ENCODE results near the gene PIERCE2.
"Not testable (repeated sequence)": the region's sequence is repeated elsewhere in the genome, so short reads cannot be mapped to it uniquely, and the experiment has no call there.

Gene PIERCE2

DNA sequence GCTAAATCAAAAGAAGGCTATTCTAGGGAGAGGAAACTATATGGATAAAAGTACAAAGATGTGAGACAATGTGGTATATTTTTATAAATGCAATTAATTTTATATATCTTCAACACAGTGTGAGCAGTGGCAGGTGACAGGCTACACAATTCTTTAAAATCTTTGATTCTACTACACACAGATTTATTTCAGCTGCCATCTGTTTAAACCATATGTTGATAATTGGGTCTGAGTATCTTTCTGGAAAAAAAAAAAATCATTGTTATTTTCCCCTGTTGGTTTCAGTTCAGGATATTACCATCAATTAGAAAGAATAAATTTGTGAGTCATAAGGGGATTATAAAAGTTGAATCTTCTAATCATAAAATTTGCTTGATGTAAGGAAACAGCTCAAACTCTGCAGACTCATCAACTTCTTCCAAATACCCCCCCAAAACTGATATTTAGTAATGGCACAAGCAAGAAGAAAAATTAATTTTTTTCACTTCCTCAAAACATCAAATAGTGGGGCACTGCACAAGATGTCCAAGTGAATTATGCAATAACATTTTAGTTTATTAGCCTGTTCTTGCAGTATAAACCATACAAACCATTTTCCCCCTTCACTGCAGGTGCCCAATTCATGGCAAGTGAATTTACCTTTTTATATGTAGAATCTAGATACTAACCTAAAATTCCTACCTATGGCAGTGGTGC is 12.0 kb downstream of the PIERCE2 start:
- Histone ChIP-seq H3K9me2 (ENCODE audit: low read depth, low read length) (no peaks in the 10 kb centered on the region), H2AFZ (ENCODE audit: low read length) (no peak overlapping the region), H3K4me1 (ENCODE audit: insufficient read depth, low read length, severe bottlenecking) (no peaks in the 10 kb centered on the region), H3K4me3 (ENCODE audit: low read depth, low read length, poor library complexity, severe bottlenecking) (no peak overlapping the region), H3K9me3 (ENCODE audit: low read length) (no peaks in the 10 kb centered on the region), H3K4me2 (ENCODE audit: low read length) (no peak overlapping the region), H3K79me2 (ENCODE audit: insufficient read depth, low read length) (no peaks in the 10 kb centered on the region), H3F3A (ENCODE audit: insufficient read depth, low read length) (no peaks in the 10 kb centered on the region), H3K9ac (ENCODE audit: low read length) (no peak overlapping the region), H3K27ac (ENCODE audit: low read depth, low read length, poor library complexity, severe bottlenecking) (no peak overlapping the region), H4K20me1 (ENCODE audit: insufficient read depth, low read length) (no peaks in the 10 kb centered on the region), H3K36me3 (ENCODE audit: insufficient read depth, low read length) (no peaks in the 10 kb centered on the region), H3K27me3 (ENCODE audit: insufficient read depth, low read length) (no peaks in the 10 kb centered on the region)
- TF ChIP-seq EZH2 (IDR thresholded peaks at IDR 0.05; ENCODE audit: borderline replicate concordance, low read length) (no peak), CTCF (IDR thresholded peaks at IDR 0.05; ENCODE audit: low read length) (no peak)

GRCh38 chr15:55422089-55422488 is 13.8 kb downstream of the PIERCE2 start:
- Histone ChIP-seq H4K20me1 (ENCODE audit: insufficient read depth, low read length) (no peaks in the 10 kb centered on the region), H3K79me2 (ENCODE audit: insufficient read depth, low read length) (no peaks in the 10 kb centered on the region), H3K36me3 (ENCODE audit: insufficient read depth, low read length) (no peaks in the 10 kb centered on the region), H3K9me3 (ENCODE audit: low read length) (no peaks in the 10 kb centered on the region), H2AFZ (ENCODE audit: low read length) (no peak overlapping the region), H3K27ac (ENCODE audit: low read depth, low read length, poor library complexity, severe bottlenecking) (no peak overlapping the region), H3K27me3 (ENCODE audit: insufficient read depth, low read length) (no peaks in the 10 kb centered on the region), H3K4me1 (ENCODE audit: insufficient read depth, low read length, severe bottlenecking) (no peaks in the 10 kb centered on the region), H3K4me3 (ENCODE audit: low read depth, low read length, poor library complexity, severe bottlenecking) (no peak overlapping the region), H3K9me2 (ENCODE audit: low read depth, low read length) (no peaks in the 10 kb centered on the region), H3K9ac (ENCODE audit: low read length) (no peak overlapping the region), H3K4me2 (ENCODE audit: low read length) (no peak overlapping the region), H3F3A (ENCODE audit: insufficient read depth, low read length) (no peaks in the 10 kb centered on the region)
- TF ChIP-seq CTCF (IDR thresholded peaks at IDR 0.05; ENCODE audit: low read length) (no peak), EZH2 (IDR thresholded peaks at IDR 0.05; ENCODE audit: borderline replicate concordance, low read length) (no peak)

GRCh38 chr15:55434989-55435825 is 26.9 kb downstream of the PIERCE2 start:
- no peaks in the 10 kb centered on the region for H4K20me1 ChIP-seq (ENCODE audit: insufficient read depth, low read length)
- H3K9me3 ChIP-seq (ENCODE audit: low read length), result no peaks in the 10 kb centered on the region
- no peak overlapping the region for H3K27ac ChIP-seq (ENCODE audit: low read depth, low read length, poor library complexity, severe bottlenecking)
- no peaks in the 10 kb centered on the region for H3K36me3 ChIP-seq (ENCODE audit: insufficient read depth, low read length)
- H3K4me3 ChIP-seq (ENCODE audit: low read depth, low read length, poor library complexity, severe bottlenecking), result no peak overlapping the region
- no peak overlapping the region for H2AFZ ChIP-seq (ENCODE audit: low read length)
- TF ChIP-seq CTCF (IDR thresholded peaks at IDR 0.05; ENCODE audit: low read length) (peak; percentile 67), EZH2 (IDR thresholded peaks at IDR 0.05; ENCODE audit: borderline replicate concordance, low read length) (no peak)
- H3K4me1 ChIP-seq (ENCODE audit: insufficient read depth, low read length, severe bottlenecking), result no peaks in the 10 kb centered on the region
- H3K4me2 ChIP-seq (ENCODE audit: low read length), result no peak overlapping the region
- H3K9ac ChIP-seq (ENCODE audit: low read length), result no peak overlapping the region
- peaks cover 3% of the 10 kb centered on the region; the same call in 1 of the 2 replicates for H3F3A ChIP-seq (ENCODE audit: insufficient read depth, low read length)
- H3K79me2 ChIP-seq (ENCODE audit: insufficient read depth, low read length), result no peaks in the 10 kb centered on the region
- no peaks in the 10 kb centered on the region for H3K27me3 ChIP-seq (ENCODE audit: insufficient read depth, low read length)
- no peaks in the 10 kb centered on the region for H3K9me2 ChIP-seq (ENCODE audit: low read depth, low read length)

DNA sequence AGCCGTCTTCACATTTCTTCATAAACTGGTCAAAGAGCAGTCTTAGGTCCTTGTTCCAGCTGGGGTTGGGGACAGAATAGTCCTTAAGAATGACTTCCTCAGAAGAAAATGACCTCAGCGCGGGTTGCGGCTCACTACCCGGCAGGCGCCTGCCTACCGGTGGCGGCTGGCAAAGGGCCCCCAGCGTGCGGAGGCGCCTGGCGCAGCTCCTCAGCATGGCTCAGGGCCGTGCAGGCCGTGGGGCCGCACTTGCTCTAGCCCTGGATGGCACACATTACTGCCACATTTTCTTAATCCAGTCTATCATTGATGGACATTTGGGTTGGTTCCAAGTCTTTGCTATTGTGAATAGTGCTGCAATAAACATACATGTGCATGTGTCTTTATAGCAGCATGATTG is 34.8 kb downstream of the PIERCE2 start:
- not testable (repeated sequence) for H3K27me3 ChIP-seq (ENCODE audit: insufficient read depth, low read length); H3K4me1 ChIP-seq (ENCODE audit: insufficient read depth, low read length, severe bottlenecking); H3K36me3 ChIP-seq (ENCODE audit: insufficient read depth, low read length); H3F3A ChIP-seq (ENCODE audit: insufficient read depth, low read length); H3K9me2 ChIP-seq (ENCODE audit: low read depth, low read length); H2AFZ ChIP-seq (ENCODE audit: low read length); H3K4me3 ChIP-seq (ENCODE audit: low read depth, low read length, poor library complexity, severe bottlenecking); H3K9me3 ChIP-seq (ENCODE audit: low read length); H3K9ac ChIP-seq (ENCODE audit: low read length); H3K4me2 ChIP-seq (ENCODE audit: low read length); H3K79me2 ChIP-seq (ENCODE audit: insufficient read depth, low read length); H3K27ac ChIP-seq (ENCODE audit: low read depth, low read length, poor library complexity, severe bottlenecking); H4K20me1 ChIP-seq (ENCODE audit: insufficient read depth, low read length)

GRCh38 chr15:55445936-55446335 is 37.6 kb downstream of the PIERCE2 start:
- H3K4me2 ChIP-seq (ENCODE audit: low read length); H2AFZ ChIP-seq (ENCODE audit: low read length); H3F3A ChIP-seq (ENCODE audit: insufficient read depth, low read length); H3K27me3 ChIP-seq (ENCODE audit: insufficient read depth, low read length); H3K27ac ChIP-seq (ENCODE audit: low read depth, low read length, poor library complexity, severe bottlenecking); H3K4me3 ChIP-seq (ENCODE audit: low read depth, low read length, poor library complexity, severe bottlenecking); H3K9ac ChIP-seq (ENCODE audit: low read length); H3K9me3 ChIP-seq (ENCODE audit: low read length); H3K9me2 ChIP-seq (ENCODE audit: low read depth, low read length); H3K4me1 ChIP-seq (ENCODE audit: insufficient read depth, low read length, severe bottlenecking); H3K79me2 ChIP-seq (ENCODE audit: insufficient read depth, low read length); H4K20me1 ChIP-seq (ENCODE audit: insufficient read depth, low read length); H3K36me3 ChIP-seq (ENCODE audit: insufficient read depth, low read length): not testable (repeated sequence)
